BJ (cell line): Measurements from ENCODE around the gene ZNF217. TPM values are rescaled to one million over a fixed set of nuclear protein-coding genes. Genes with fewer than 3 reads are reported as not detected.
A peak's percentile ranks its signal among the peaks of the same experiment; 100 is the strongest.
"Not testable (repeated sequence)": the region's sequence is repeated elsewhere in the genome, so short reads cannot be mapped to it uniquely, and the experiment has no call there.

ENCODE experiments used
- CTCF ChIA-PET: fragments of 350-600 bp; formaldehyde crosslinking; extraction: SDS; loops from one replicate; lab custom pipeline; 2021; ENCODE audit warnings: antibody characterized with exemption, inconsistent platforms; lab: Yijun Ruan, JAX
- POLR2A ChIA-PET: fragments of 300-600 bp; sonication (Branson Sonifier 250); formaldehyde crosslinking; extraction: SDS; loops from one replicate; lab custom pipeline; 2021; ENCODE audit warnings: antibody characterized with exemption; lab: Charles Lee
- DNase-seq: peaks from one replicate; pipeline ENCODE4 v3.0.0-alpha.2; 2011; ENCODE audit warnings: low read depth
- H3K27me3 ChIP-seq: 2 replicates; pipeline ENCODE4 v1.6.0; 2011; ENCODE audit warnings: low read length; ENCODE audit not compliant: control insufficient read depth, insufficient read depth
- H3K36me3 ChIP-seq: 2 replicates; pipeline ENCODE4 v1.5.1; 2011; ENCODE audit warnings: low read length; ENCODE audit not compliant: control insufficient read depth, insufficient read depth
- H3K4me3 ChIP-seq: 2 replicates; pipeline ENCODE4 v1.5.1; 2011; ENCODE audit warnings: low read depth, mild to moderate bottlenecking, control low read depth, low read length
- polyA minus RNA-seq: library from RNA; depleted of rRNA, polyadenylated mRNA; stranded (reverse); fragments of >200 nt; gene quantifications from 2 replicates; pipeline ENCODE4 v1.2.3, GENCODE V29; 2011; rRNA and poly(A)+ RNA removed
- polyA plus RNA-seq: library from polyadenylated mRNA; depleted of rRNA; stranded (reverse); fragments of >200 nt; gene quantifications from 2 replicates; pipeline ENCODE4 v1.2.3, GENCODE V29; 2011; rRNA removed
- TF ChIP-seq, protein P1 (sequence below): IDR thresholded peaks from 2 replicates; pipeline ENCODE4 v1.5.1; 2011; ENCODE audit warnings: low read depth, mild to moderate bottlenecking, control low read depth, inconsistent platforms, low read length, moderate library complexity; ENCODE audit not compliant: insufficient read depth

The ZNF217 gene
- polyA plus RNA-seq: 9.4 and 13.6 TPM in 2 replicates
- 24.9 and 34.5 TPM in 2 replicates for polyA minus RNA-seq

DNA sequence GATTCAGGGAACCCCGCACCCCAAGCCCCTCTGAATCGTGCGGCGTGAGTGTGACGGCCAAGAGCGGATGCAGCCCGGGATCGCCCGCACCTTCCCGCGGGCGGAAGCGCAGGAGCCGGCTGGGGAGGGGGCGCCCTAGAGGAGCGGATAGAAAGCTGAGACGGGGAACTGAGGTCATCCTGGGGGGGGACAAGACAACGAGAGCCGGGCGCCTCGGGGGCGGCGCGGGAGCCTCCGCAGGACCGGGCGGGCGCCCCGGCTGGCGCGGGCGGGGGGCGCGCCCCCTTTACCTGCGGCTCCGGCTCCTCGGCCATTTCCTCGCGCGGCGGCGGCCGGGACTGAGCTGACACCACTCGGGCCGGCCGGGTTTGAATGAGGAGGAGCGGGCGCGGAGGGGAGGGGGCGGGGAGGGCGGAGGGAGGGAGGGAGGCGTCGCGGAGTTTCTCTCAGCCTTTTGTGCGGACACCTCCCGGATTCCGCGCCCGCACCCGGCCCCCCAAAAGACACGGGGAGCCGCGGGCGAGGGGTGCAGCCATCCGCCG is at the start of gene ZNF217:
Gene ZNF217, minus strand, starts transcription at position 374 of the 542 bp plus-strand sequence. CDS start 11,013 bp downstream, outside the sequence.
- POLR2A ChIA-PET: interaction anchor here (1.0 kb wide), 1 partner anchor 330 kb away, joined by 4 read pairs; no protein-coding TSS in a partner anchor
- DNase-seq, CTCF ChIA-PET, H3K36me3 ChIP-seq, H3K27me3 ChIP-seq: not testable (repeated sequence)
- TF ChIP-seq, protein P1, sequence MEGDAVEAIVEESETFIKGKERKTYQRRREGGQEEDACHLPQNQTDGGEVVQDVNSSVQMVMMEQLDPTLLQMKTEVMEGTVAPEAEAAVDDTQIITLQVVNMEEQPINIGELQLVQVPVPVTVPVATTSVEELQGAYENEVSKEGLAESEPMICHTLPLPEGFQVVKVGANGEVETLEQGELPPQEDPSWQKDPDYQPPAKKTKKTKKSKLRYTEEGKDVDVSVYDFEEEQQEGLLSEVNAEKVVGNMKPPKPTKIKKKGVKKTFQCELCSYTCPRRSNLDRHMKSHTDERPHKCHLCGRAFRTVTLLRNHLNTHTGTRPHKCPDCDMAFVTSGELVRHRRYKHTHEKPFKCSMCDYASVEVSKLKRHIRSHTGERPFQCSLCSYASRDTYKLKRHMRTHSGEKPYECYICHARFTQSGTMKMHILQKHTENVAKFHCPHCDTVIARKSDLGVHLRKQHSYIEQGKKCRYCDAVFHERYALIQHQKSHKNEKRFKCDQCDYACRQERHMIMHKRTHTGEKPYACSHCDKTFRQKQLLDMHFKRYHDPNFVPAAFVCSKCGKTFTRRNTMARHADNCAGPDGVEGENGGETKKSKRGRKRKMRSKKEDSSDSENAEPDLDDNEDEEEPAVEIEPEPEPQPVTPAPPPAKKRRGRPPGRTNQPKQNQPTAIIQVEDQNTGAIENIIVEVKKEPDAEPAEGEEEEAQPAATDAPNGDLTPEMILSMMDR: peak; percentile 16; the same call in 1 of the 2 replicates
- H3K4me3 ChIP-seq: peak within 1 kb of the TSS; percentile 83

DNA sequence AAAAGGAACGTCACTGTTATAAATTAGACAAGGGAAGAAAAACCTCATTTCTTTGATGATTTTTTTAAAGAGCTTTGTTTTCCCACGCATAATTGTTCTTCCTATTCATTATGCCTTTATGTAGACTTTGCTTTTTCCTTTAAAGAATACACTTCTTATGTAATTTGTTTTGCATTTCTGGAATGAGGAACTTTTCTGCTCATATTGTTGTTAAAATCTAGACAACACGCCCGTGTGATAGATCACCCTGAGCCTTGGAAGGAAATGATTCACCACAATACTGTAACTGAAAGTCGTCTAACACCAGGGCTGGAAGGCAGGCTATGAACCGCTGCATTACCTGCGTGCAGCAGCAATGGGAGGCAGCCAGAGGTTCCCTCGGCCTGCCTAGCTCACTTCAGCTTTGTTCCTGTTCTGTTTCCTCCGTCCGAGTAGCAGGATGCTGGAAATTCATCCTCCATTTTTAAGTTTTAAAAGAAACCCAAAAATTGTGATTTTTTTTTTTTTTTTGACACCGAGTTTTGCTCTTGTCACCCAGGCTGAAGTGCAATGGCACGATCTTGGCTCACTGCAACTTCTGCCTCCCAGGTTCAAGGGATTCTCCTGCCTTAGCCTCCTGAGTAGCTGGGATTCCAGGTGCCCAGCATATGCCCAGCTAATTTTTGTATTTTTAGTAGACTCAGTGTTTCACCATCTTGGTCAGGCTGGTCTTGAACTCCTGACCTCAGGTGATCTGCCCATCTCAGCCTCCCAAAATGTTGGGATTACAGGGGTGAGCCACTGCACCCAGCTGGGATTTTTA is 49.6 kb upstream of the ZNF217 start:
- DNase-seq: peak; percentile 59
- H3K36me3 ChIP-seq: no peaks in the 10 kb centered on the region
- H3K4me3 ChIP-seq: no peak overlapping the region
- TF ChIP-seq, protein P1: no peak
- ChIA-PET CTCF (interaction anchor here (0.7 to 0.8 kb wide), 2 partner anchors 13 to 20 kb away, joined by 3 read pairs; no protein-coding TSS in a partner anchor), POLR2A (interaction anchor here (0.5 kb wide), 1 partner anchor 54 kb away, joined by 11 read pairs; no protein-coding TSS in a partner anchor)
- no peaks in the 10 kb centered on the region for H3K27me3 ChIP-seq

DNA sequence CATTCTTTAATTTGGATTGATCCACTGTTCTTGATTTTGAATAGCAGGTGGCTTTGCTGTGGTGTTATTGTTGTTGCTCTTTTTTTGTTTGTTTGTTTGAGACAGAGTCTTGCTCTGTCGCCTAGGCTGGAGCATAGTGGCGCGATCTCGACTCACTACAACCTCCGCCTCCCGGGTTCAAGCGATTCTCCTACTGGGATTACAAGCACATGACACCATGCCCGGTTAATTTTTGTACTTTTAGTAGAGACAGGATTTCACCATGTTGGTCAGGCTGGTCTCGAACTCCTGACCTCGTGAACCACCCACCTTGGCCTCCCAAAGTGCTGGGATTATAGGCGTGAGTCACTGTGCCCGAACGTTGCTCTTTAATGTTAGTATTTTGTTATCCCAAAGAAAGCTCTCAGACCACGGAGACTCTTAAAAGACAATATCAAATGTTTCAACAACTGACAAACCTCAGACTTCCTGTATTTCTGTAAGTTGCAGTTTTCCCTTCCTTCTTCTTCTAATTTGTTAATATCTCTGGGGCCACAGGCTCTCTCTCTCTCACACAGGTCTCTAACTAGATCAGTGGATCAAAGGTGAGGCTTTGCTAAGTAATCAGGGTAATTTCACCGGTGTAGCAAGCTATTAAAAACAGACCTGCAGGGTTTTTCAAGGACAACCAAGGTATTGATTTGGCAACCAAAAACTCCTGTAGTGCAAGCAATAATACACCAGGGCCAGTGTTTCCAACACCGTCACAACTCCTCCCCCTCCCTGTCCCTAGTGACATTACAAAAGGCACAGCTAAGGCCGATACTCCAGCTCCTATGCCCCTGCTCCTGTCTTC is 48.8 kb upstream of the ZNF217 start:
- no peaks in the 10 kb centered on the region for H3K36me3 ChIP-seq
- TF ChIP-seq, protein P1: no peak
- DNase-seq: peak; percentile 52
- H3K4me3 ChIP-seq: no peak overlapping the region
- ChIA-PET CTCF (interaction anchor here (0.7 to 0.8 kb wide), 2 partner anchors 14 to 19 kb away, joined by 3 read pairs; no protein-coding TSS in a partner anchor), POLR2A (interaction anchor here (0.5 kb wide), 1 partner anchor 55 kb away, joined by 11 read pairs; no protein-coding TSS in a partner anchor)
- no peaks in the 10 kb centered on the region for H3K27me3 ChIP-seq

DNA sequence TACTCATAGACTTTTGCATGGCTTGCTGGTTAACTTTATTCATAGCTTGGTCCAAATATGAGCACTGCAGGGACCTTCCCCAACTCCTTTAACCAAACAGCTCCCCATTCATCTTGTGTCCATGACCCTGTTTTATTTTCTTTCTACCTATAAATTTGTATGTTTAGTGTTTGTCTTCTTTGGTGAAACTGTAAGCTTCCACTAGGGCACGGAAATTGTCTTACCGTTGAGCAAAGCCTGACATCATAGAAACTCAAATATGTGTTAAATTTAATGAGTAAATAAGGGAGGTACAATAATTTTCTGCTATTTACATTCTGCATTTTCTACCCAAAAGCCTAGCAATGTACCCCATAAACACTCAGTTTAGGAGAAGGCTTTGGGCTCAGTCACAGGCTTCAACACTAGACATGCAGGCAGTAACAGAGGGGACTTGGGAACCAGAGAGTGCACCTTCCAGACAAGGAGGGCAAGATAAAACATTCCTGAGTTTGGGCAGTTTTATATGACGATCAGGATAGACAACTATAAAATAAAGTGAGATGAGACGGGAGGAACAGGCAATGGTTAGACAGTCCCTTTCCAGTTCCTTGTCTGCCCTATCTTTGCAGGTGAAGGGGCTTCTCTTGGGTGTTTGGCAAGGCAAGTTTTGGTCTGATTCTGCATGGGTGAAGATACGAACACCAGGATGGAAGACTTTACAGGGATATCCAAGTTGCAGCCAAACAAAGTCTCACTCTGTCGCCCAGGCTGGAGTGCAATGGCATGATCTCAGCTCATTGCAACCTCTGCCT is 46.2 kb upstream of the ZNF217 start:
- TF ChIP-seq, protein P1: no peak
- H3K36me3 ChIP-seq: no peaks in the 10 kb centered on the region
- ChIA-PET POLR2A (no interaction called here), CTCF (interaction anchor here (1.0 kb wide), 1 partner anchor 276 kb away, joined by 6 read pairs; no protein-coding TSS in a partner anchor)
- no peaks in the 10 kb centered on the region for H3K27me3 ChIP-seq
- H3K4me3 ChIP-seq: no peak overlapping the region
- DNase-seq: no peak
